DND-41 (cell line): ENCODE measurements around the gene HRH4.

ENCODE experiments used
- CTCF ChIP-seq: IDR thresholded peaks from 2 replicates; pipeline ENCODE4 v1.5.1; 2012; ENCODE audit warnings: borderline replicate concordance, low read length, moderate library complexity, mild to moderate bottlenecking; ENCODE audit not compliant: poor library complexity, severe bottlenecking; ENCODE audit errors: extremely low read depth
- EZH2 ChIP-seq: IDR thresholded peaks from 3 replicates; pipeline ENCODE4 v1.6.1; 2012; ENCODE audit warnings: borderline replicate concordance, low read depth, mild to moderate bottlenecking, moderate library complexity, low read length, inconsistent platforms; ENCODE audit not compliant: severe bottlenecking

- TF ChIP-seq CTCF (no peak), EZH2 (no peak)
These were observed 14.0 kb downstream of the HRH4 start for GRCh38 chr18:24474406-24474805.
